ENCODE results near the gene LIN28A.

The LIN28A gene

DNA sequence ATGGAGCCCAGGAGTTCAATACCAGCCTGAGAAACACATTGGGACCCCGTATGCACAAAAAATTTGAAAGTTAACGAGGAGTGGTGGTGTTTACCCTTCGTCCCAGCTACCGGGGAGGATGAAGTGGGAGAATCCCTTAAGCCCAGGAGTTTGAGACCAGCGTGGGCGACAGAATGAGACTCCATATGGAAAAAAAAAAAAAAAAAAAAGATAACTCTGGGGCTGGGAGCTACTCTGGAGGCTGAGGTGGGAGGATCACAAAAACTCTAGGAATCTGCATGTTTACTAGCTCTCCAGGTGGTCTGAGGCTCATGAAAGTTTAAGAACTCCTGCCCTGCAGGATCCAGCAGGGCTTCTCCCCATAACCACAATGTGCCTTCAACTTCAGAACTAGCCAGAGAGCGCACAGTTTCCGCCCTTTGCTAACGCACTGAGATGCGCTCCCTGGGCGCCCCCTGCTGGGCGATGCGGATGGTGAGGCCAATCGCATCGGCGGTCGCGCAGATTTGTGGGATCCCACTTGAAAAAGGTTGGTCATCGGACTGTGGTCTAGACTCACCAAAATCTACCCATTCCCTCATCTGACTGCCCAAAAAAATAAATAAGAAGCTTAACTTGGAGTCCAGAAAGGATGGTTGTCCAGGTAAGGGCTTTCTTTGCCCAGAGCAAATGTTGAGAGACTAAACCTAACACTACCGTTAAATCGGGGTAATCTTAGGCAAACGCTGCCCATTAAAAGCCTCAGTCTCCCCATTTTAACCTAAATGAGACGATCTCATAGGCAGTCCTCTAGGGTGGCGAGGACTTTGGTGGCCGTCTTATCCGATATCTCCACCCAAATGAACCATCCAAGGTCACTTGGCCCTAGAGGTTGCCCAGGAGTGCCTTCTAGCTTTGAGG, 46.8 kb upstream of the LIN28A start:
- Histone ChIP-seq H3K18ac (ENCODE audit: low read depth in 1 of 2, low read length in 2 of 2) (no peak overlapping the region), H3K36me3 (ENCODE audit: control insufficient read depth in 1 of 2, insufficient read depth in 2 of 2, low read depth in 1 of 2, low read length in 2 of 2) (no peaks in the 10 kb centered on the region), H3K4me2 (ENCODE audit: low read length, poor library complexity, severe bottlenecking) (no peak overlapping the region), H2BK15ac (ENCODE audit: low read depth, poor library complexity, severe bottlenecking) (no peak overlapping the region), H2AFZ (ENCODE audit: low read depth, low read length) (no peak overlapping the region), H4K91ac (ENCODE audit: low read length) (no peak overlapping the region), H3K79me1 (replicated peaks; ENCODE audit: low read length, poor library complexity, severe bottlenecking) (no peaks in the 10 kb centered on the region), H3K4me1 (ENCODE audit: control insufficient read depth, insufficient read depth, low read depth, low read length) (peaks cover 5% of the 10 kb centered on the region), H2AK5ac (ENCODE audit: low read length, severe bottlenecking) (no peak overlapping the region), H3K9ac (ENCODE audit: low read length) (no peak overlapping the region), H3K27me3 (ENCODE audit: control insufficient read depth in 1 of 2, insufficient read depth in 1 of 2, low read length in 2 of 2) (peaks cover 69 to 75% of the 10 kb centered on the region in 2 experiments), H3K9me3 (ENCODE audit: control insufficient read depth, low read length) (no peaks in the 10 kb centered on the region), H3K14ac (ENCODE audit: low read length in 2 of 2) (no peak overlapping the region), H3K27ac (ENCODE audit: low read length, poor library complexity, severe bottlenecking) (no peak overlapping the region), H2BK120ac (ENCODE audit: low read depth, low read length) (no peak overlapping the region), H3K23ac (ENCODE audit: low read length in 2 of 2) (no peak overlapping the region), H4K8ac (ENCODE audit: low read length) (no peak overlapping the region), H3K4ac (ENCODE audit: low read depth in 1 of 2, low read length in 2 of 2) (no peak overlapping the region), H2BK12ac (ENCODE audit: low read length in 2 of 2) (no peak overlapping the region), H3K4me3 (ENCODE audit: insufficient read depth in 1 of 2, low read depth in 1 of 2, low read length in 2 of 2) (no peak overlapping the region), H2BK5ac (ENCODE audit: low read depth, low read length, poor library complexity, severe bottlenecking) (no peak overlapping the region)
- DNase-seq = peak; percentile 70
- 44% methylated on average over 21 of the region's 26 CpGs for WGBS

DNA sequence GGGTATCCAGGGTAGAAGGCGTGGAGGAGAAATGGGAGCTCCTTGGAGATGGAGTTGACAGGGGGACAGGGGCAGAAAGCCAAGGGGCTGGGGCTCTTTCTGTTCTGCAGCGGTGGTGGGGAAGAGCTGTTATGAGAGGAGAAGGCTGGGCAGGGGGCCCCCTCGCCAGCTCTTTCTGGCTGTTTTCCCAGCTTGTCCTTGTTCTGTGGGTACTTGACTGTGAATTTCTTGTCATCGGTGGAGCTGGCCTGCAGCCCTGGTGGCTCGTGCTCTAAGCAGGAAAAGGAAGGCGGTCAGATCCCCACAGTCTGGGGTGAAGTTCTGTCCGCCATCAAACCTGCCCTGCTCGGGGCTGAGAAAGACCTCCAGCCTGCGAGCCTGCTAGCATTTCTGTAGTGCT, 45.7 kb upstream of the LIN28A start:
- no peak overlapping the region for H3K4me3 ChIP-seq (ENCODE audit: insufficient read depth in 1 of 2, low read depth in 1 of 2, low read length in 2 of 2)
- DNase-seq = no peak
- H3K18ac ChIP-seq (ENCODE audit: low read depth in 1 of 2, low read length in 2 of 2) = no peak overlapping the region
- no peak overlapping the region for H3K27ac ChIP-seq (ENCODE audit: low read length, poor library complexity, severe bottlenecking)
- 85% methylated on average over 9 of the region's 9 CpGs for WGBS
- H2BK12ac ChIP-seq (ENCODE audit: low read length in 2 of 2) = no peak overlapping the region
- H2AK5ac ChIP-seq (ENCODE audit: low read length, severe bottlenecking) = no peak overlapping the region
- H4K8ac ChIP-seq (ENCODE audit: low read length) = no peak overlapping the region
- no peaks in the 10 kb centered on the region for H3K36me3 ChIP-seq (ENCODE audit: control insufficient read depth in 1 of 2, insufficient read depth in 2 of 2, low read depth in 1 of 2, low read length in 2 of 2)
- peaks cover 4% of the 10 kb centered on the region for H3K4me1 ChIP-seq (ENCODE audit: control insufficient read depth, insufficient read depth, low read depth, low read length)
- H3K79me1 ChIP-seq (replicated peaks; ENCODE audit: low read length, poor library complexity, severe bottlenecking) = no peaks in the 10 kb centered on the region
- no peak overlapping the region for H2BK15ac ChIP-seq (ENCODE audit: low read depth, poor library complexity, severe bottlenecking)
- H3K23ac ChIP-seq (ENCODE audit: low read length in 2 of 2) = no peak overlapping the region
- no peak overlapping the region for H3K4ac ChIP-seq (ENCODE audit: low read depth in 1 of 2, low read length in 2 of 2)
- H3K14ac ChIP-seq (ENCODE audit: low read length in 2 of 2) = no peak overlapping the region
- no peak overlapping the region for H2BK5ac ChIP-seq (ENCODE audit: low read depth, low read length, poor library complexity, severe bottlenecking)
- H2BK120ac ChIP-seq (ENCODE audit: low read depth, low read length) = no peak overlapping the region
- no peak overlapping the region for H2AFZ ChIP-seq (ENCODE audit: low read depth, low read length)
- no peak overlapping the region for H3K9ac ChIP-seq (ENCODE audit: low read length)
- H4K91ac ChIP-seq (ENCODE audit: low read length) = no peak overlapping the region
- no peak overlapping the region for H3K4me2 ChIP-seq (ENCODE audit: low read length, poor library complexity, severe bottlenecking)
- peaks cover 60 to 65% of the 10 kb centered on the region in 2 experiments for H3K27me3 ChIP-seq (ENCODE audit: control insufficient read depth in 1 of 2, insufficient read depth in 1 of 2, low read length in 2 of 2)
- H3K9me3 ChIP-seq (ENCODE audit: control insufficient read depth, low read length) = no peaks in the 10 kb centered on the region

DNA sequence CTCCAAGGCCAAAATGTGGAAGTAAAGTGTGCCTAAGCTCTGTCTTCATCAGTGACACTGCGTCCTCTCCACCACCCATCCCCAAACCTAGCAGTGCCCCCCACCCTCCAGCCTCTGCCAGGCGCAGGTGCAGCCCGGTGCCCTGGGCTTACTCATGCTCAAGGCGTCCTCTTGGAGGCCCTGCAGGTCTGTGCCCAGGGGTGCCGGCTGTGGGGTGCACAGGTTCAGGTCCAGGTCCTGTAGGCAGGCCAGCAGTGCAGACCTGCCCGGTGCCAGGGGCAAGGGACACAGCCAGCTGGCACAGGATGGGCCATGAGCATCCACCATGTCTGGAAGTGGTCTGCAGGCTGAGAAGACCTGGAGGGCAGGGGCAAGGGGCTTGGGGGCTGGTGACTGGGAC, 43.2 kb upstream of the LIN28A start:
- WGBS = 88% methylated on average over 6 of the region's 6 CpGs

DNA sequence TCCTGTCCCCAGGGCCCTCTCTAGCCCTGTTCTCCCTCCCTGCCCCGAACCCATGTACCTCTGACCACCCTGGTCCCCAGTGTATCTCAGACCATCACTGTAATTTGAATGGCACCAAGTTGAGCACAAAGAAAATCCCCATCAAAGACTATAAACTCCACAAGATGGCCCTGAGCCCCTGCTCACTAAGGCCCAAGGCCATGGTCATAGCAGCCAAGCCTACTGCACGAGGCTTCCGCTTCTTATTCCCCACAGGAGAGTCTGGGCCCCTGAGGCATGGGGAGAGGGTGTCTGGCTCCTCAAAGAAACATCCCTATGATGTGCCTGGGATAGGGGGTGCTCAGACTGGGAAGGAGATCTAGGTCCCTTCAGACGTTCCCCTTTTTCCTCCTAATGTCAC, 42.6 kb upstream of the LIN28A start:
- no peak overlapping the region for H2AFZ ChIP-seq (ENCODE audit: low read depth, low read length)
- no peak overlapping the region for H3K18ac ChIP-seq (ENCODE audit: low read depth in 1 of 2, low read length in 2 of 2)
- H3K14ac ChIP-seq (ENCODE audit: low read length in 2 of 2) = no peak overlapping the region
- no peak overlapping the region for H3K4me3 ChIP-seq (ENCODE audit: insufficient read depth in 1 of 2, low read depth in 1 of 2, low read length in 2 of 2)
- H3K36me3 ChIP-seq (ENCODE audit: control insufficient read depth in 1 of 2, insufficient read depth in 2 of 2, low read depth in 1 of 2, low read length in 2 of 2) = no peaks in the 10 kb centered on the region
- H3K27ac ChIP-seq (ENCODE audit: low read length, poor library complexity, severe bottlenecking) = no peak overlapping the region
- H2BK12ac ChIP-seq (ENCODE audit: low read length in 2 of 2) = no peak overlapping the region
- H2BK120ac ChIP-seq (ENCODE audit: low read depth, low read length) = no peak overlapping the region
- no peaks in the 10 kb centered on the region for H3K9me3 ChIP-seq (ENCODE audit: control insufficient read depth, low read length)
- H3K27me3 ChIP-seq (ENCODE audit: control insufficient read depth in 1 of 2, insufficient read depth in 1 of 2, low read length in 2 of 2) = peaks cover 39 to 51% of the 10 kb centered on the region in 2 experiments
- H4K8ac ChIP-seq (ENCODE audit: low read length) = no peak overlapping the region
- H4K91ac ChIP-seq (ENCODE audit: low read length) = no peak overlapping the region
- H2BK5ac ChIP-seq (ENCODE audit: low read depth, low read length, poor library complexity, severe bottlenecking) = no peak overlapping the region
- H3K79me1 ChIP-seq (replicated peaks; ENCODE audit: low read length, poor library complexity, severe bottlenecking) = no peaks in the 10 kb centered on the region
- H3K9ac ChIP-seq (ENCODE audit: low read length) = no peak overlapping the region
- no peak for DNase-seq
- H3K4ac ChIP-seq (ENCODE audit: low read depth in 1 of 2, low read length in 2 of 2) = no peak overlapping the region
- WGBS = 77% methylated on average over 4 of the region's 4 CpGs
- no peak overlapping the region for H3K4me2 ChIP-seq (ENCODE audit: low read length, poor library complexity, severe bottlenecking)
- H3K23ac ChIP-seq (ENCODE audit: low read length in 2 of 2) = no peak overlapping the region
- peaks cover 2% of the 10 kb centered on the region for H3K4me1 ChIP-seq (ENCODE audit: control insufficient read depth, insufficient read depth, low read depth, low read length)
- no peak overlapping the region for H2AK5ac ChIP-seq (ENCODE audit: low read length, severe bottlenecking)
- no peak overlapping the region for H2BK15ac ChIP-seq (ENCODE audit: low read depth, poor library complexity, severe bottlenecking)

More for the DNA sequence above, 43.2 kb upstream of the LIN28A start:
- no peak overlapping the region for H2AK5ac ChIP-seq (ENCODE audit: low read length, severe bottlenecking)
- H3K4ac ChIP-seq (ENCODE audit: low read depth in 1 of 2, low read length in 2 of 2) = no peak overlapping the region
- H2BK5ac ChIP-seq (ENCODE audit: low read depth, low read length, poor library complexity, severe bottlenecking) = no peak overlapping the region
- no peak overlapping the region for H2AFZ ChIP-seq (ENCODE audit: low read depth, low read length)
- no peak overlapping the region for H4K91ac ChIP-seq (ENCODE audit: low read length)
- no peaks in the 10 kb centered on the region for H3K9me3 ChIP-seq (ENCODE audit: control insufficient read depth, low read length)
- no peak overlapping the region for H3K14ac ChIP-seq (ENCODE audit: low read length in 2 of 2)
- DNase-seq = no peak
- H3K79me1 ChIP-seq (replicated peaks; ENCODE audit: low read length, poor library complexity, severe bottlenecking) = no peaks in the 10 kb centered on the region
- H3K18ac ChIP-seq (ENCODE audit: low read depth in 1 of 2, low read length in 2 of 2) = no peak overlapping the region
- no peak overlapping the region for H3K27ac ChIP-seq (ENCODE audit: low read length, poor library complexity, severe bottlenecking)
- no peak overlapping the region for H3K23ac ChIP-seq (ENCODE audit: low read length in 2 of 2)
- H3K9ac ChIP-seq (ENCODE audit: low read length) = no peak overlapping the region
- no peak overlapping the region for H3K4me2 ChIP-seq (ENCODE audit: low read length, poor library complexity, severe bottlenecking)
- H3K36me3 ChIP-seq (ENCODE audit: control insufficient read depth in 1 of 2, insufficient read depth in 2 of 2, low read depth in 1 of 2, low read length in 2 of 2) = no peaks in the 10 kb centered on the region
- no peak overlapping the region for H3K4me3 ChIP-seq (ENCODE audit: insufficient read depth in 1 of 2, low read depth in 1 of 2, low read length in 2 of 2)
- H4K8ac ChIP-seq (ENCODE audit: low read length) = no peak overlapping the region
- H3K27me3 ChIP-seq (ENCODE audit: control insufficient read depth in 1 of 2, insufficient read depth in 1 of 2, low read length in 2 of 2) = peaks cover 44 to 52% of the 10 kb centered on the region in 2 experiments
- H2BK12ac ChIP-seq (ENCODE audit: low read length in 2 of 2) = no peak overlapping the region
- H2BK120ac ChIP-seq (ENCODE audit: low read depth, low read length) = no peak overlapping the region
- peaks cover 2% of the 10 kb centered on the region for H3K4me1 ChIP-seq (ENCODE audit: control insufficient read depth, insufficient read depth, low read depth, low read length)
- H2BK15ac ChIP-seq (ENCODE audit: low read depth, poor library complexity, severe bottlenecking) = no peak overlapping the region
